GM12875 (cell line): ENCODE data around the gene MEP1B.

Experiments
- H3K4me3 ChIP-seq: one replicate; pipeline ENCODE4 v1.5.1; 2011; ENCODE audit warnings: low read depth, low read length, control low read depth
- TF ChIP-seq, protein P1 (sequence below): IDR thresholded peaks from 2 replicates; pipeline ENCODE4 v1.5.1; 2011; ENCODE audit warnings: low read depth, mild to moderate bottlenecking, control low read depth, inconsistent platforms, low read length, moderate library complexity, borderline replicate concordance; ENCODE audit not compliant: insufficient read depth

Gene MEP1B

DNA sequence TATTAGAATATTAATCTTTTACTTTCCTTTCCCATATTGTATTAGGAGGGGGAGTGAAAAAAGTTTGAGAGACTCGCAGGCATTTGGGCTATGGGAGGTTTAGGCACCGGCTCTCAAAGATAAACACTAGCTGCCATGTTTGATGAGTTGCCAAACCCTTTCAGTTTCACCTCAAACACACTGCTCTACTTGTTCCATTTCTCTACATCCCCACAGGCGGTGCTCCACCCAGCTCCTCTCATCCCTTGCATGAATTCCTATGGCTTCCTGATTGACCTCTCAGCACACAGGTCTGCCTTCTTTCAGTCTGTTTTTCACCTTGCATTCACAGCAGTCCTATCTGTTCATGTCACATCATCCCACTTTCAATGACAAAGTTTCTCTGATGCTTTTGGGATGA is 65.7 kb downstream of the MEP1B start:
- H3K4me3 ChIP-seq: no peak overlapping the region
- TF ChIP-seq, protein P1, sequence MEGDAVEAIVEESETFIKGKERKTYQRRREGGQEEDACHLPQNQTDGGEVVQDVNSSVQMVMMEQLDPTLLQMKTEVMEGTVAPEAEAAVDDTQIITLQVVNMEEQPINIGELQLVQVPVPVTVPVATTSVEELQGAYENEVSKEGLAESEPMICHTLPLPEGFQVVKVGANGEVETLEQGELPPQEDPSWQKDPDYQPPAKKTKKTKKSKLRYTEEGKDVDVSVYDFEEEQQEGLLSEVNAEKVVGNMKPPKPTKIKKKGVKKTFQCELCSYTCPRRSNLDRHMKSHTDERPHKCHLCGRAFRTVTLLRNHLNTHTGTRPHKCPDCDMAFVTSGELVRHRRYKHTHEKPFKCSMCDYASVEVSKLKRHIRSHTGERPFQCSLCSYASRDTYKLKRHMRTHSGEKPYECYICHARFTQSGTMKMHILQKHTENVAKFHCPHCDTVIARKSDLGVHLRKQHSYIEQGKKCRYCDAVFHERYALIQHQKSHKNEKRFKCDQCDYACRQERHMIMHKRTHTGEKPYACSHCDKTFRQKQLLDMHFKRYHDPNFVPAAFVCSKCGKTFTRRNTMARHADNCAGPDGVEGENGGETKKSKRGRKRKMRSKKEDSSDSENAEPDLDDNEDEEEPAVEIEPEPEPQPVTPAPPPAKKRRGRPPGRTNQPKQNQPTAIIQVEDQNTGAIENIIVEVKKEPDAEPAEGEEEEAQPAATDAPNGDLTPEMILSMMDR: no peak

DNA sequence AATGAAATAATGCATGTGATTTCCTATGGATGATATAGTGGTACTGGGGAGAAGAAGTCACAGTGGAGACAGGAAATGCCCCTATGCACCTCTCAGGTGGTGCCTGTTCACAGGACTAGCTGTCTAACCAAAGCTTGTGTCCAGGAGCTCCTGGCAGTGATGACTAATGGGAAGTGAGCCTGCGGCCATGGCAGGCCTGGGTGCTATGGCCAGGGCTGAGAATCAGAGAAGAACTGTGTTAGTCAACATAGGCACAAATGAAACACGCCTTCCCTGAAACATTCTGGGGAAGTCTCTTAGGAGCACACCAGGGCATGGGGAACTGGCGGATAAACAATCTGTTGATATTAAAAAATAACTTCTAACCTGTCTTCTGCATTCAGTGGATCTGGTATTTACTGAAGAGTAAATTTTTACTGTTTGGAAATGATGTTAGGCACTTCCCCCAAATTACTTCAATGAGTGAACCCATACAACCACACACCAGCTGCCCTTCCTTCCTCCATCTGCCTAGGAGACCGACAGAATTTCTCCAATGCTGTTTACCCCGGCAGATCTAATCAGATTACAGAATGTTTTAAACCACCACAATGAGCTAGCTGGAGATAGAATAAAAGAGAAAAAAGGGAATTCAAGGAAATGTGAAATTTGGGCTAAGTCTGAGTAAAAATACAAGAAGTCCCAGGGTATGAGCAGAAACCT is 67.4 kb downstream of the MEP1B start:
- H3K4me3 ChIP-seq: no peak overlapping the region
- TF ChIP-seq, protein P1: no peak

DNA sequence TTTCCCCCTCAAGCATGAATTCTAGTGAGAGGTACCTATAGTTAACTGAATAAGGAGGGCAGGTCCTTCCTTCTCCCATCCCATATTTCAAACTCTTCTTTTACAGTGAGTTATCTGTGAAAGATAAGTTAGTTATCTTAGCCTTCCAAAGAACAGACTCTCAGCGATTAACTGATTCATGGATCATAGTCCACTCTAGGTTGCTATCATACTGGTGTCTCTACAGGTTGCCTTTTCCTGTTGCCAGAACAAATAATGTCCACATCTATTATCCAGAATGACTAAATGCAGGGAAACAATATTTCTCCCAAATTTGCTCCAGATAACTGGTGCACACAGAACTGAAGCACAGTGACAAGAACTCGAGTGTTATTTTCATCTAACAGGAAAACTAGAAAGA is 68.3 kb downstream of the MEP1B start:
- TF ChIP-seq, protein P1: no peak

DNA sequence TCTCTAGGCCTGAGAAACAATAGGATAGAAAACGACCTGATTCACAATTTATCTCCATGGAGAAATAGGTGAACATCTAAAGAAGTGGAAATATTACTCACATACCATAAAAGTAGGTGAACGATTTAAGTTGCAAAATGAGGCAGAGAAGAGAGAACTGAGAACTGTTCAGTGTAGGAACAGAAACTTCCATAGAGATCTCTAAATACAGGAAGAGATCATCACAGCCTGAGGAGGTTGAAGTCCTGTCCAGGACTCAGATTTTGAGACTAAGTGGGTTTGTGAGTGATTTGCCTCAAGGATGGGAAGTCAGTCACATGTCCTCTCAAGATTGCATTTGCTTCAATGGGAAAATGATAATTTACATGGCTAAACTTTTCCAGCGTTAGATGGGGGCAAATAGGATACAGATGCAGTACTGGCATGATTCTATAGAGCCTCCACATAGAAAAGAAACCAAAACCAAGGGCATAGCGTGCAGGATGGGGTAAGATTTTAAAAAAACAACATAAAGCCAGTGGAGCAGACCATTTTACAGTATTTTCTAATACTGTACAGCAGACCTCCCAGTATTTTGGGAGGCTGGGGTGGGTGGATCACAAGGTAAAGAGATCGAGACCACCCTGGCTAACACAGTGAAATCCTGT is 68.8 kb downstream of the MEP1B start:
- TF ChIP-seq, protein P1: no peak
- no peak overlapping the region for H3K4me3 ChIP-seq

More for the DNA sequence above, 68.3 kb downstream of the MEP1B start:
- H3K4me3 ChIP-seq: no peak overlapping the region

DNA sequence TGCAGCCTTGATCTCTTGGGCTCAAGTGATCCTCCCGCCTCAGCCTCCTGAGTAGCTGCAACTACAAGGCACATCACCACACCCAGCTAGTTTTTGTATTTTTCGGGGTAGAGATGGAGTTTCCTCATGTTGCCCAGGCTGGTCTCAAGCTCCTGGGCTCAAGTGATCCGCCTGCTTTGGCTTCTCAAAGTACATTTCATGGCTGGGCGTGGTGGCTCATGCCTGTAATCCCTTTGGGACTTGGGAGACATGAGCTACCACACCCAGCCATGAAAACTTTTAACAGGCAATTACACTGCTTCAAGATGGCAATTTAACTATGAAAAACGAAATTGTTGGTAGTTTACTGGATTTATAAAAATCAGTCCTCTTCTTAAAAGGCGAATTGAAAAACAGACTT is 69.7 kb downstream of the MEP1B start:
- H3K4me3 ChIP-seq: no peak overlapping the region
- TF ChIP-seq, protein P1: no peak

DNA sequence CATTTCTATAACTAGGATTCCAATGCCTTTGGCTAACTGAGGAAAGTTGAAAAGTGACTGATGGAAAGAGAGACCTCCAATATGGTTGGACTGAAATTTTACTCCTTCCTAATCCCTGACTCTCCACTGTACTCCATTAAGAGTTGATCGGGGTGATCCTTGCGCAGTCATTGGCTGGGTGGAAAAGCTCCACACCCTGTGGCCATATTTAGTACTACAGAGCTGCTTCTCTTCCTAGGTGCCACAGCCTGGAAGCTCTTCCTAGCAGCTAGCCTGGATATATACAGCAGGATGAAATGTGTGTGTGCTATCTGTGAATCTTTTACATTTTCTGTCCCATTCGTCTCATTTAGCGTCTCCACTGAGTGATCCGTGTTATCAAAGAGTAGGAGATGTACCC is 71.2 kb downstream of the MEP1B start:
- TF ChIP-seq, protein P1: peak; percentile 21; the same call in 1 of the 2 replicates

DNA sequence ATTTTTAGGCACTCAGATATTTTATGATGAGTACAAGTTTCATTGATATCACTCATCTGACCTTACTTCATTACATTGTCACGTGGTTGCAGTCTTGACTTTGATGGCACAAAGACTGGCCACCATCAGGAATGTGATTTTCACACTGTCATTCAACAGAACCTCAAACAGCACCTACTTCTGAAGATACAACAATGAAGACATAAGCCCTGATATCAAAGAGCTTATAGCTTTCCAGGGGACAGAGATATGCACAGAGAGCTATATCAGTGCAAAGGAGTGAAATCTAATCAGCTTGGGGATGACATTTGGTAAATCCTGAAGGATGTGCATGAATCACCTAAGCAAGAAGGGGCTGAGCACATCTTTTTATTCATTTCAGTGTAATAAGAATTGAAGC is 72.3 kb downstream of the MEP1B start:
- no peak overlapping the region for H3K4me3 ChIP-seq
- TF ChIP-seq, protein P1: no peak

More for the DNA sequence above, 71.2 kb downstream of the MEP1B start:
- no peak overlapping the region for H3K4me3 ChIP-seq
